KOPT-K1 (cell line): ENCODE measurements around the gene GRHL1.

Experiments
- H3K27ac ChIP-seq: fragments of 200-600 bp; sonication (generic); 2 replicates; pipeline ENCODE4 v1.5.1; 2016; ENCODE audit warnings: antibody characterized with exemption, mild to moderate bottlenecking, low read depth, low read length; ENCODE audit not compliant: poor library complexity, severe bottlenecking
- H3K36me3 ChIP-seq: fragments of 200-600 bp; sonication (generic); 2 replicates; pipeline ENCODE4 v1.5.1; 2017; ENCODE audit warnings: antibody characterized with exemption, mild to moderate bottlenecking, low read length, moderate library complexity; ENCODE audit not compliant: insufficient read depth
- H3K9me3 ChIP-seq: fragments of 200-600 bp; sonication (generic); 2 replicates; pipeline ENCODE4 v1.5.1; 2017; ENCODE audit warnings: antibody characterized with exemption, low read length, mild to moderate bottlenecking; ENCODE audit not compliant: insufficient read depth, poor library complexity, severe bottlenecking

The GRHL1 gene

DNA sequence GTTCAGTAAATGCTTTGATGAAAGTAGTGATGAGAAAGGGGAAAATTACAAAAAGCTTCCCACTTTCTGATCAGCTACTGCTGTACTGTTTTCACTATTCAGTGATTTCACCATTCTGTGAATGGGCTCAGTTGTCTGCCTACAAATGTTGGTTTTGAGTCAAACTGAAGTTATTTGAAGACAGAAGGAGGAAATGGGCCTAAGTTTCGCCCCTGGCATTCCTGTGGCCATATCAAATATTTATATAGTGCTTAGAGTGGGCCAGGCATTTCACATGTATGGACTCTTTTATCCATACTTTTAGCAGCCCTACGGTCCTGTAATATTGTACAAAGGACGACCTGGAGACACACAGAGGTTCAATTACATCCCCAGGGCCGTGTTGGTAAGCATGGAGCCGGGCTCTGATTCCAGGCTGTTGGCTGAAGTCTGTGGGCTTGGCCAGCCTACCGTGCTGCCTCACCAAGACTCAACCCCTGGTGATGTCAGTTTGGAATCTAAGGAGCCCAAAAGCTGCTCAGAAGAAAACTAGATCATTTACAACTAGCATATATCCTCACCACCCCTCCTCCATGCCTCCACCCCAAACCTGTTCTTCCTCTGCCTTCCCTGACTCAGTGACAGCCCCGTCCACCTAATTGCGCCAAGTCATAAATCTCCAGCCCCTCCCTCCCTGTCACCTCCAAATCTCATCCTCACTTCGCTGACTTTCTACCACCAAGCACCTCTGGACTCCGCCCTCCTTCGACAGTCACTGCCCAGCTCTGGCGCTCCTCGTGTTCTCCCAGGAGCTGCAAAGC lies 10.1 kb upstream of the GRHL1 start:
- no peak overlapping the region for H3K27ac ChIP-seq
- H3K36me3 ChIP-seq, result peaks cover 4% of the 10 kb centered on the region; the same call in 1 of the 2 replicates
- H3K9me3 ChIP-seq, result no peaks in the 10 kb centered on the region

DNA sequence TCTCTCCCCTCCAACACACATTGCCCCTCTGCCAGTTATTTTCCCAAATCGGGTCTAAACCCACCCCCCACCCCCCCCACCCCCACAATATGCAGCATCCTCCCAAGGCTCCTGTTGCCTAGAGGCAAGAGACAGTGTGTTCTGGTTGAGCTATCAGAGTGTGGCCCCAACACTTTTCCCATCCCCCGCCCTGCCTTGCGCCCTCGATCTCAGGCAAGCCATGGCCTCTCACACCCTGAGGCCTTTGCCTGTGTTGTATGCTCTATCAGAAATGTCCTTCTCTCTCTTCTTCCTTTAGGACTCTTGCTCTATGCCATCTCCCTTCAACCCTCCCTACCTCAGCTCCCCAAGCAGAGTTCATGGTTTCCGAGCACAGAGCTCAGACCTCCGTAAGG lies 9.5 kb upstream of the GRHL1 start:
- no peaks in the 10 kb centered on the region for H3K9me3 ChIP-seq
- no peaks in the 10 kb centered on the region for H3K36me3 ChIP-seq
- H3K27ac ChIP-seq, result no peak overlapping the region

DNA sequence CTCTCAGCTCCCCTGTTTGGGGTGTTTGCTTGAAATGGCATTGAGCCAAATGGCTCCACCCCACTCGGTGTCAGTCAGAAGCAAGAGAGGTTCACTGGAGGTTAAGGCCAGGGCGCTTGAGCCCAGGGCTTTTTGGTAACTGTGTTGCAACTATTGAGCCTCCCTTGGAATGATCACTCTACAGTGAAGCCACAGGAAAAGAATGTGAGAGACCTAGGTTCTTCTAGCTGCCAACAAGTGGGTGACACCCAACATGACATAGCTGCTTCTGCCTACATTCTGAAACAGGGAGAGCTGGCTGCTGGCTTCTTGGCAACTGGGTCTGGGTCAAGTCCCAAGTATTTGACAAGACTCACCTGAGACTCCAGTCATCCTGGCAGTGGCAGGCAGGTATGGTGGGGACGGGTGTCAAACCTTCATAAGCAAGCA lies 7.1 kb upstream of the GRHL1 start:
- H3K9me3 ChIP-seq, result no peaks in the 10 kb centered on the region
- H3K36me3 ChIP-seq, result no peaks in the 10 kb centered on the region
- H3K27ac ChIP-seq, result no peak overlapping the region

DNA sequence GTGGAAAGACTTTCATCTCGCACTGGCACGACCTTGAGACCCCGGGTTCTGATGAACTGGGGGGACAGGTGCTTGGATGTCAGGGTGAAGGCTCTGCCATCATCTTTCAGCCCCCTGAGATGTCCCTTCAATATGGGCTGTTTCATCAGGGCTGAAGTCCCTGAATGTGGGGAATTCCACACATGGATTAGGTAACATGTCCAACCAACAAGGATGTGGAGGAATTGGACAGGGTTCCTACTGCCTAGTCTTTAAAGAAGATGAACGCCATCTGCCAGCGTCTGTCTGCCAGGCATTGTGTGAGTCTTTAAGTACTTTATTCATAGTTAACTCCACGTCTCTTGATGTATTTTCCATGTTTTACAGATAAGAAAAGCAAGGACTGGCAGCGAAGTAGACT lies 5.9 kb upstream of the GRHL1 start:
- Histone ChIP-seq H3K27ac (no peak overlapping the region), H3K36me3 (no peaks in the 10 kb centered on the region), H3K9me3 (no peaks in the 10 kb centered on the region)

GRCh38 chr2:9946076-9946475 lies 5.4 kb upstream of the GRHL1 start:
- Histone ChIP-seq H3K9me3 (no peaks in the 10 kb centered on the region), H3K36me3 (no peaks in the 10 kb centered on the region), H3K27ac (no peak overlapping the region)

GRCh38 chr2:9946818-9947217 lies 4.7 kb upstream of the GRHL1 start:
- Histone ChIP-seq H3K9me3 (no peaks in the 10 kb centered on the region), H3K36me3 (no peaks in the 10 kb centered on the region), H3K27ac (no peak overlapping the region)

DNA sequence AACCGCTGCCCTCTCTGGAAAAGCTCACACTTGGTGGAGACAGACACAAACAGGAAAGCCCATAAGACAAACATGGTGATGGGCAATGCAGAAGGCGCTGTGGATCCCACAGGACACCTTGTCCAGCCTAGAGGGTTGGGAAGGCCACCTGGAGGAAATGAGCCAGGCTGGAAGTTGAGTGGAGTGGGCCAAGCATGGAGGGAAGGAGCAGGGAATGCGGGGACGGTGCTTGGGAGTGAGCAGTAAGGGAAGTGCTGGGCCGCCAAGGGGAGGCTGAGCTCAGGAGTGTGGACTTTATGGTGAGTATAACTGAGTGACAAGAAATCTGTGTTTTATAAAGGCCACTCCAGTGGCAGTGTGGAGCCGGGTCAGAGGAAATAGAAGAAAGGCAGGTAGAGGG lies 2.8 kb upstream of the GRHL1 start:
- Histone ChIP-seq H3K9me3 (no peaks in the 10 kb centered on the region), H3K27ac (no peak overlapping the region), H3K36me3 (no peaks in the 10 kb centered on the region)

- no peaks in the 10 kb centered on the region for H3K36me3 ChIP-seq
- no peaks in the 10 kb centered on the region for H3K9me3 ChIP-seq
- no peak overlapping the region for H3K27ac ChIP-seq
These were observed 2.1 kb upstream of the GRHL1 start for GRCh38 chr2:9949239-9949991.

DNA sequence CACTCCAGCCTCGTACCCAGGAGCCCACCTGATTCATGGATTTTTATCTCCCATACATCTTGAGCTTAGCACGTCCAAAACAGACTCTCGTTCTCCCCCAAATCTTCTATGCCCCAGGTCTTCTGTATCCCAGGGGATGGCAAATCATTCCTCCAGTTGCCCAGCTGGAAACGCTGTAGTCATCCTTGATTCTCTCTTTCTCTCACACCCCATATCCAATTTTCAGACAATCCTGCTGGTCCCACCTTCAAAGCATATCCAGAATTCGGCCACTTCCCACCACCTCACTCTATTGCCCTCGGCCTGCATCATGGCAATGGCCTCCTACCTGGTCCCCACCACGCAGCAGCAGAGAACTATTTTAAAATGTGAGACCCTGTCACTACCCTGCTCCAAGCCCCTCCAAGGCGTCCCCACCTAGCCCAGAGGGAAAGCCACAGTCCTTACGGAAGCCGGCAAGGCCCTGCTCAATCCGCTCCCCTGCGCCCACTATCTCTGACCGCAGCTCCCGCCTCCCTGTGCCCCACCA lies 1.4 kb upstream of the GRHL1 start:
- no peaks in the 10 kb centered on the region for H3K36me3 ChIP-seq
- no peaks in the 10 kb centered on the region for H3K9me3 ChIP-seq
- H3K27ac ChIP-seq, result no peak overlapping the region

- H3K27ac ChIP-seq, result no peak overlapping the region
- no peaks in the 10 kb centered on the region for H3K36me3 ChIP-seq
- no peaks in the 10 kb centered on the region for H3K9me3 ChIP-seq
These were observed 797 bp upstream of the GRHL1 start for GRCh38 chr2:9950521-9951271.

- no peaks in the 10 kb centered on the region for H3K36me3 ChIP-seq
- no peaks in the 10 kb centered on the region for H3K9me3 ChIP-seq
- no peak overlapping the region for H3K27ac ChIP-seq
These were observed 296 bp upstream of the GRHL1 start for GRCh38 chr2:9951272-9951521.

- Histone ChIP-seq H3K36me3 (no peaks in the 10 kb centered on the region), H3K27ac (no peak overlapping the region), H3K9me3 (no peaks in the 10 kb centered on the region)
These were observed 819 bp downstream of the GRHL1 start for GRCh38 chr2:9952286-9952737.

- Histone ChIP-seq H3K27ac (no peak overlapping the region), H3K36me3 (no peaks in the 10 kb centered on the region)
These were observed 1.5 kb downstream of the GRHL1 start for GRCh38 chr2:9952856-9953503.

DNA sequence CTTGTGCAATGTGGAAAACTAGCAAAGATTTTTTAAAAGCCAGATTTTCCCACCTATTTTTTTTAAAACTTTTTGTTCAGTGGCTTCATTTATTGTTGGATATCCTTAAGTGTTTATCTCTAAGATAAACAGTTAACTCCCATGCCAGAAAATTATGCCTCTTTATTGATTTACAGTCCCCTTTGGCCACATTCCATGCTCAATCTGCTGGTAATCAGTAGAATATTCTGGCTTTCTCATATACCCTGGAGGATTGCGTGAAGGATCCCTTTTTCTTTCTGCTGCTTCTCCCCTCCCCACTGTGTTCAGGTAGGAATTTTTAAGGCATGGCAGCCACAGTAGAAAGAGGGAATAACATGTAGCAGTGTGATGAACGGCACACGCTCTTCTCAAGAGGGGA lies 2.6 kb downstream of the GRHL1 start:
- no peak overlapping the region for H3K27ac ChIP-seq
- H3K9me3 ChIP-seq, result no peaks in the 10 kb centered on the region
- H3K36me3 ChIP-seq, result no peaks in the 10 kb centered on the region

More at GRCh38 chr2:9952856-9953503, 1.5 kb downstream of the GRHL1 start:
- no peaks in the 10 kb centered on the region for H3K9me3 ChIP-seq

GRCh38 chr2:9958057-9958456 lies 6.6 kb downstream of the GRHL1 start:
- no peak overlapping the region for H3K27ac ChIP-seq
- H3K9me3 ChIP-seq, result no peaks in the 10 kb centered on the region
- H3K36me3 ChIP-seq, result no peaks in the 10 kb centered on the region
